HG03558 (cell line): ENCODE data around the gene CAPN10.

Source experiments
- ATAC-seq: cut with Tn5 transposase; IDR thresholded peaks from one replicate; pipeline ENCODE4 v1.9.1; 2021; ENCODE audit warnings: moderate number of reproducible peaks; ENCODE audit not compliant: unreplicated experiment; ENCODE audit errors: extremely low read depth

CAPN10 gene

GRCh38 chr2:240635998-240636547 lies 49.5 kb downstream of the CAPN10 start:
- ATAC-seq = no peak

DNA sequence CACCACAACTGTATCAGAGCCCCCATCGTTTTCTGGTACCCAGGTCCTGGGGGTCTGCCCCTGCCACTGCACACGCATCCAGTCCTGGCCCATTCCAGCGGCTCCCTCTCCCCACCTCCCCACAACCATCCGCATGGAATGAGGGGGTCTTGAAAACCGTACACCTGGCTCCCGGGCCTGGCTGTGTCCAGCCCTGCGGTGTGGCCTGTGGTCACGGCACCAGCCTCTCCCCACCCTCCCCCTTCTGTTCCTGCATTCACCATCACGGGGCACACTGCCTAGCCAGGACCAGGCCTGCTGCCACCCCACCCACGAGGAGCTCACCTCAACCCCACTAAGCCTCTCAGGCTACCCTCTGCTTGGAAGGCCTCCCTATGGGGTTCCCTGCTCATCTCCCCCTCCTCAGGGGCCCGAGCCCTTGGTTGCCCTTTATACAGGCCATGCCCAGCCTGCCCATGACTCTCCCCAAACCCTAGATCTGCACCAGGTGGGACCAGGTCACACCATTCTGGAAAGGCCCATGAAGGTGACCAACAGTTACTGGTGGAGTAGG lies 50.1 kb downstream of the CAPN10 start:
- ATAC-seq = no peak

DNA sequence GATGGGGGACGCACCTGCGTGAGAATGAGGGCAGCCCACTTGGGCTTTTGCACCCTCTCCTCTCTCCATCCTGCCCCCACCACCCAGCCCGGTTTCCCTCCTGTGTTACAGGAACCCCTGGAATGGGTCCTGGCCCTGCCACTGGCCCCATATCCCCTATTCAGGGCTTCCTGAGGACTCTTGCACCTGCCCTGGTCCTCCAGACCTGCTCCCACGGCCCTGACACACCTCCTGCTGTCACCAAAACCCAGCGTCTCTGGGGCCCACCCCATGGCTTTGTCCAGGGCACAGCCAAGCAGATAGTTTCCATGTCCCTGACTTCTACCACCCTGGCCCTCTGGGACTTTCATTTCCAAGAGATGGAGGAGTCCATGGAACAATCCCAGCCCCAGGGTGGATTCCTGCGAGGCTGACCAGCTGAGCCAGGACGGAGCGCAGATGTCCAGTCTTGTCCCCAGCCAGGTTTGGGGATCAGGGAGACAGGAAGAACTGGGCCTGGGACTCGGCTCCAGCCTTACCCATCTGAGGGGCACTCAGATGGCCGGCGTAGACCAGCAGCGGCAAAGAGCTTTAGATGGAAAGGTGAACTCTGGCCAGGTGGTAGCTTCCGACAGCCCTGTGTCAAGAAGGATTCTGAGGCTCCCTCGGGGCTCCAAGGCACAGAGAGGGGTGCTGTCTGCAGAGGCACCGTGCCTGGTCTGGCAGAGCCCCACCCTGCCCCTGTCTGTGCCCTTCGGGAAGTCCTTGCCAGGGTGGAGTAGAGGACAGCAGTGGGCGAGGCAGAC lies 50.8 kb downstream of the CAPN10 start:
- no peak for ATAC-seq

DNA sequence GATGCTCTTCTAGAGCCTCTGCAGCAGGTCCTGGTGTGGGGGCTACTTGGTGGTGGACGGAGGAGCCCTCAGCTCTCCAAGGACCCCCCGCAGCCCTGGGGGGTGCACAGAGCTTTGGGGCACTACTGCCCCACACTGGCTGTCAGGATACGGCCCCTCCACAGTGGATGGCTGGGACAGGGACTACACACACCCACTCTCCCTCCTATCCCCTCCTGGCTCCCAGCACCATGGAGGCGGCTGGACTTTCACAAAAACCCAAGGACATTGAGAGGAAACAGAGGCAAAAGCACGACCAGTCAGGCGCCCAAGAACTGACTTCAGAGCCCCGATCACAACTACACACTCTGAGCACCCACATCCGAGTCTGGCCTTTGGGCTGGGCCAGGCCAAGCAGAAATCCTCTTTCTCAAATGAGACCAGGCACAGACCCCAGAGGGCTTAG lies 51.4 kb downstream of the CAPN10 start:
- ATAC-seq = no peak

DNA sequence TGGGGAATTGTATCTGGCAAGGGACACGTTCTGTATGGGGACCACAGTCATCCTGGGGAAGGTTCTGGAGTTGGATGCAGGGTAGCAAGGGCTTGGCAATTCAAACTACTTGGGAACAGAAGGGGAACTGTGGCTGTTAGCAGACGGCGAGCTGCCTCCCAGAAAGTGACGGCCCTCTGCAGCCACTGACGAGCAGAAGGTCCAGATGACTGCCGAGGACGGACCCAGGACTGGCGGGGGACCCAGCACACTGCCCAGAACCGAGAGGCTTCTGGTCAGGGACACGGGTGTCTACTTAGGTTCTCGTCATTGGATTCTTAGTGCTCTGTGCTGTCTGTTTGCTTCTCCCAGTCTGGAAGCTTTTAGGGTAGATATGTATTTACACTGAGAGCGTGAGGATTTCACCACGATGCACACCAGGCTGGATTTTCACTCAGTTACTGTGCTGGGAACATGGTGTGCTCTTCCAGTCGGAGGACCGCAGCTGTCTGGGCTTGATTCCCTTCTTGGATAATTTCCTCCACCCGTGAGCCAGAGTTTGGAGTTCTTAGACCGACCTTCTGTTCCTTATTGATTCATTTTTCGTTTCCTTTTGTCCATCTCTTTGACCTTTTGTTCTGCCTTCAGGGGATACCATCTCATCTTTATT lies 52.1 kb downstream of the CAPN10 start:
- ATAC-seq = no peak

DNA sequence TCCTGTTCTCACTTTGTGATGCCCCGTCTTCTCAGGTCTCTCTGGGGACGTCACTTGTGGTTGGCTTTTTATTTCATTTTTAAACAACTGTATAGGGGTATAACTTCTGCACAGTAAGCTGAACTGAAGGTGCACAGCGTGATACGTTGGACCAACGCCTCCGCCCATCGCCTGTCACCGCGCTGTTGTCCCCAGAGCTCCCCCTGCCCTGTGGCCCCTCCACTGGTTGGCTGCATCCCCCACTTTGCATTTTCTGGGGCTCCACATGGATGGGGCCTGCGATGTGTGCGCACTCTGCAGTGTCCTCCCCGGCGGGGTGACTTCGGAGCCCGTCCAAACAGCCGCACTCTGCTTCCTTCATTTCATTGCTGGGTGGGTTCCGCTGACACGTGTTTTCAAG lies 53.0 kb downstream of the CAPN10 start:
- no peak for ATAC-seq

- no peak for ATAC-seq
These were observed 54.4 kb downstream of the CAPN10 start for GRCh38 chr2:240640939-240641338.

- no peak for ATAC-seq
These were observed 55.7 kb downstream of the CAPN10 start for GRCh38 chr2:240642061-240642805.

DNA sequence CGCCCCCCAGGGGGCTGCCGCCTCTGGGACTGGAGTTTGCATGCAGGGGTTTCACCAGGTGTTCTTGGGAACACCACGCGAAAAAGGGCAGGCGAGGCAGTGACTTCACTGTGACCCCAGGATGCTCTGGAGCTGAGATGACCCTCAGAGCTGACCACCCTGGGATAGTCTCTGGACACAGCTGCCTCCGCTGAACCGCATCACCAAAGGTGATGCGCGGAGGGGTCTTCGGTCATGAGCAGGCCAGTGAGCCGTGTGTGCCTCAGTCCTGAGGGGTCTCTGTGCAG lies 56.2 kb downstream of the CAPN10 start:
- no peak for ATAC-seq

DNA sequence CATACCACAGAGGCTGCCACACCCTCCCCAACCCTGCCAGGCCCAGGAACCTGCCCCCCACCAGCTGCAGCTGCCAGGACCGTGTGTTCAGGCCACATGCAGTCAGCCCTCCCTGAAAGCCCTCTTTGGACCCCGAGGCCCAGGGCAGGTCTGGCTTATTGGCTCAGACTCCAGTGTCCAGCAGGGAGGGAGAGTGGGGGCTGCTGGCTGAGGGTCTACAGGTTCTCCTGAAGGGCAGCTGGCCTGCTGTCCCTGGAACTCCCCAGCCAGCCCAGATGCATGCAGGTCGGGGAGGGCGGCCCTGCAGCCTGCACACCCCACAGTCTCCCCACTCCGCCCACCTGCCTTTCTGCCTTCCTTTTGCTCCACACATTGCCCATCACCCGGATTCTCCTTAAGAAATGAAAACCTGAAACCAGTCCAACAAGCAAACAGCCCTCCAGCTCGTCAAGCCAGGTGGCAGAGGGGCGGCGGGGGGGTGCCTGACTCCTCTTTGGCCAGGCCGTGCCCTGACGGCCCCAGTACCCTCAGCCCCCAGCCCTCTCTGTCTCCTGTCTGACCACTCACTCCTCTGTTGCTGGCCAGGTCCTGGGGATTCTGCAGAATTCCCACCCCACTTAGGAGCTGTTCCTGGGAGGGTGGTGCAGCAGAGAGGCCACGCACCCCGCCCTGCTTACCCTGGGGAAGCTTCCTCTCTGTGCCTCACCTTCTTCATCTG lies 56.7 kb downstream of the CAPN10 start:
- no peak for ATAC-seq

DNA sequence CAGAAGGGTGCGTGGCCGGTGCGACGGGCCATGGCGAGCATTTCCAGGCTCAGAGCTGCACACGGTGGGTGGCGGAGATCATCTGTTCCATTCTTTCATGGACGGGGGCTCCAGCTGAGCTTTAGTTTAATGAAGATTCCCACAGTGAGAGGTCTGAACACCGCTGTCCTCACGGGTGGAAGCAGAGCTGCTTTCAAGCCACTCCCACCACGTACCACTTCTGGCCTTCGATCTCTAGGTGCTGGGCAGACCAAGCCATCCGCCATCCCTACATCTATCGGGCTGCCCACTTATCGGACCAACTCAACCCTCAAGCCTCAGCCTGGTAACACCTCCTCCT lies 57.2 kb downstream of the CAPN10 start:
- no peak for ATAC-seq

DNA sequence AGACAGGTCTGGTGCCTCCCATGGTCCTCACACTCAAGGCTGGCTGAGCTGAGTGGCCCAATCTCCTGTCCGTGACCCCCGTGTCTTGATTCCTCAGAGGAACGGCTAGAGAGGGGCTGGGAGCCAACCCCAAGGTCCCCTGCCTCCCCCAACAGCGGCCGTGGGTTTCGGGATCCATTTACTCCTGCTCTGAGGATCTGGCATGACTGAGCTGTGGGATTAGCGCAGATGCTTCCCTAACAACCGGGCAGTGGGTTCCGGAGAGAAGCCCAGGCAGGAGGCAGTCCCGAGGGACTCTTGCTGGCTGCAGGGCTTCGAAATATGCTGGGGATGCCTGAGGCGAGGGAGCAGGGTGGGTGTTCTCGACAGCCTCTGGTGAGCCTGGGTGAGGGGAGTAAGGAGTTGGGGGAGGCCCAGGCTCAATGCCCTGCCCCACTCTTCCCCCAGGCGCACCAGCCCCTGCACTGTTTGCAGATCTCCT lies 57.7 kb downstream of the CAPN10 start:
- no peak for ATAC-seq

DNA sequence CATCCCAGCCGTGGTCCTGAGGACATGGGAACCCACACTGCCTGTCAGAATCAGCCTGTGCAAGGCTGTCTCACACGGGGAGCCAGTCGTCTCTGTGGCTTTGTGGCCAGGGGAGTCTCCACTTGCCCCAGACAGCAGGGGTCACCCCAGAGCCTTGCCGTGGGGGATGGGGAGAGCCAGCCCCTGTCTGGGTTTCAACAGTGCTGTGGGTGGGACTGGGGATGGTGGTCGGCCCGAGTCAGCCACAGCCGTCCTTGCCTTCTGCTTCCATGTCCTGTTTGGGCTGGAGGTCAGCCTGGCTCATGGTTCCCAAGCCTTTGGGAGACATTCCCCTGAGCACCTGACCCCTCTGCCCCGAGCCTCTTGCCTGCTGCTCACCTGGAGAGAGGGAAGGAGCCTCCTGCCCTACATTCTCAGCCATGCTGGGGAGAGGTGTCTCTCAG lies 58.3 kb downstream of the CAPN10 start:
- no peak for ATAC-seq

DNA sequence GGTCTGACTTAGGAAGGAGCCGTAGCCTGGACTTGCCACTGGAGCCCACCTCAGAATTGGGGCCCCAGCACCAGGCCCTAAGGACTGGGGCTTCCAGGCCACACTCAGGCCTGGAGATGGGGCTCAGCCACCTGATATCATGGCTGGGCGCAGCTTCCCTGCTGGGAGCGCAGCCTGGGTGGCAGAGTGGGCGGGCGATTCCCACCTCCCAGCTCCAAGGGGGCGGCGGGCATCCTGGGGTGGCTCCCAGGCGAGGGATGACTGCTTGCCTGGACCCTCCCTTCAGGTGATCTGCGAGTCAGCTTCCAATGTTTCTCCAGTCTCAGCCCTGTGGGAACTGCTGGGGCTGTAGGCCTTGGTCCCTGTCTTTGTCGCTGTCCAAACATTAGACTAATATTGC lies 58.8 kb downstream of the CAPN10 start:
- no peak for ATAC-seq

- no peak for ATAC-seq
These were observed 59.3 kb downstream of the CAPN10 start for GRCh38 chr2:240645801-240646175.

GRCh38 chr2:240646176-240646899 lies 59.8 kb downstream of the CAPN10 start:
- no peak for ATAC-seq

- no peak for ATAC-seq
These were observed 60.5 kb downstream of the CAPN10 start for GRCh38 chr2:240646900-240647502.

DNA sequence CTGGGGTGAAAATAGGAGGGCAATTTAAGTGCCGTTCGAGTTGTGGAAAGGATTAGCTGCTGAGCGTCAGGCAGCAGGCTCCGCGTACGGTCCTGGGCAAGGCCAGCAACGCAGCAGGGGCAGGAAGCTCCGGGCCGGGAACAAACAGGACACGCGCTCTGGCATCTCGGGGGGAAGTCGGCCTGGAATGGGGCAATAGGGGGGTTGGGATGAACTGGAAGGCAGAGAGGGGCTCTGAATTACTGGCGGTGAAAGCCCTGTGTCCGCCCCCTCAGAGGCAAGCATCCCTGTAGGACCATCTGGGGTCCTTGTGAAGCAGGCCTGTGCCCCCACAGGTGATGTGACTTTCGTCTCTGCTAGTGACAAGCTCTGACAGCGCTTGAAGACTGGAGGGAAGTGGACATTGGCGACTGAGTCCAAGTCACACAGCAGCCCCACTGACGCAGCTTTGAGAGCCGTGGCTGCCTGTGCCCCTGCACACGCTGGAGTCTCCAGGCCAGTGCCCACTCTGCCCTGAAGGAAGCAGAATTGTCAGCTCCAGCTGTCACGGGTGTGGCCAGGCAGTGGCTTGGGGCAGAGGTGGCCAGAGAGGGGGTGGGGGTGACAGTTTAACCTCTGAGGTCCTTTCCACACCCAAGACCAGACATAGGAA lies 61.1 kb downstream of the CAPN10 start:
- no peak for ATAC-seq
